ENCODE measurements around the gene CTBP1. TPM values are rescaled to one million over a fixed set of nuclear protein-coding genes. Genes with fewer than 3 reads are reported as not detected.

CTBP1 gene
- total RNA-seq, 8 experiments from 2014 or later = 120 to 180 (median 146) TPM

GRCh38 chr4:1218634-1219565, 30.0 kb downstream of the CTBP1 start:
- H3K4me3 ChIP-seq = no peak overlapping the region
- no peaks in the 10 kb centered on the region for H3K4me1 ChIP-seq (replicated peaks in 1 of 2)
- WGBS, 10 experiments = 83 to 100% (median 93%) methylated on average over 2 to 20 of the region's 21 CpGs
- ATAC-seq (replicated peaks in 6 of 8) = peak in 1 of 8 experiments; percentile 24
- in situ Hi-C loops (cut with MboI; ENCODE audit: low pct_unique_long_range_greater_than_20kb in 2 of 9, low sequenced_read_pairs in 9 of 9, unreplicated experiment in 9 of 9) = no loop called here
- H3K27ac ChIP-seq = no peak overlapping the region

GRCh38 chr4:1217366-1217765, 31.6 kb downstream of the CTBP1 start:
- H3K4me3 ChIP-seq = no peak overlapping the region
- 80 to 100% (median 100%) methylated on average over 1 to 19 of the region's 27 CpGs; no CpG with 5 or more reads in 3 of the 10 experiments for WGBS, 10 experiments
- in situ Hi-C loops (cut with MboI; ENCODE audit: low pct_unique_long_range_greater_than_20kb in 2 of 9, low sequenced_read_pairs in 9 of 9, unreplicated experiment in 9 of 9) = no loop called here
- H3K4me1 ChIP-seq (replicated peaks in 1 of 2) = no peaks in the 10 kb centered on the region
- no peak overlapping the region for H3K27ac ChIP-seq
- ATAC-seq (replicated peaks in 6 of 8) = no peak

- ATAC-seq (replicated peaks in 6 of 8) = no peak
- WGBS, 10 experiments = 90 to 100% (median 100%) methylated on average over 1 to 13 of the region's 21 CpGs; no CpG with 5 or more reads in 6 of the 10 experiments
- Histone ChIP-seq H3K4me1 (replicated peaks in 1 of 2) (no peaks in the 10 kb centered on the region), H3K27ac (no peak overlapping the region), H3K4me3 (no peak overlapping the region)
- in situ Hi-C loops (cut with MboI; ENCODE audit: low pct_unique_long_range_greater_than_20kb in 2 of 9, low sequenced_read_pairs in 9 of 9, unreplicated experiment in 9 of 9) = no loop called here
Observed at GRCh38 chr4:1216869-1217294, 32.0 kb downstream of the CTBP1 start.

- in situ Hi-C loops (cut with MboI; ENCODE audit: low pct_unique_long_range_greater_than_20kb in 2 of 9, low sequenced_read_pairs in 9 of 9, unreplicated experiment in 9 of 9) = no loop called here
- 92 to 100% (median 100%) methylated on average over 2 to 27 of the region's 34 CpGs; no CpG with 5 or more reads in 6 of the 10 experiments for WGBS, 10 experiments
- ATAC-seq (replicated peaks in 6 of 8) = no peak
- H3K4me3 ChIP-seq = no peak overlapping the region
- H3K27ac ChIP-seq = no peak overlapping the region
- no peaks in the 10 kb centered on the region for H3K4me1 ChIP-seq (replicated peaks in 1 of 2)
Observed at GRCh38 chr4:1216076-1216614, 32.8 kb downstream of the CTBP1 start.

- WGBS, 10 experiments = 40 to 98% (median 92%) methylated on average over 1 to 12 of the region's 31 CpGs; no CpG with 5 or more reads in 4 of the 10 experiments
- in situ Hi-C loops (cut with MboI; ENCODE audit: low pct_unique_long_range_greater_than_20kb in 2 of 9, low sequenced_read_pairs in 9 of 9, unreplicated experiment in 9 of 9) = no loop called here
- peaks cover 0 to under 1% of the 10 kb centered on the region in 2 donors for H3K4me1 ChIP-seq (replicated peaks in 1 of 2)
- H3K27ac ChIP-seq = no peak overlapping the region
- no peak overlapping the region for H3K4me3 ChIP-seq
- ATAC-seq (replicated peaks in 6 of 8) = peak in 2 of 8 experiments; percentile 6 to 80
Observed at GRCh38 chr4:1215141-1216075, 33.5 kb downstream of the CTBP1 start.

- Histone ChIP-seq H3K27ac (no peak overlapping the region), H3K4me1 (replicated peaks in 1 of 2) (peaks cover 3 to 11% of the 10 kb centered on the region in 2 donors), H3K4me3 (no peak overlapping the region)
- ATAC-seq (replicated peaks in 6 of 8) = peak in 1 of 8 experiments; percentile 5
- in situ Hi-C loops (cut with MboI; ENCODE audit: low pct_unique_long_range_greater_than_20kb in 2 of 9, low sequenced_read_pairs in 9 of 9, unreplicated experiment in 9 of 9) = no loop called here
- 90 to 98% (median 92%) methylated on average over 3 to 22 of the region's 48 CpGs; no CpG with 5 or more reads in 6 of the 10 experiments for WGBS, 10 experiments
Observed at GRCh38 chr4:1214101-1215095, 34.5 kb downstream of the CTBP1 start.

GRCh38 chr4:1213336-1213995, 35.5 kb downstream of the CTBP1 start:
- in situ Hi-C loops (cut with MboI; ENCODE audit: low pct_unique_long_range_greater_than_20kb in 2 of 9, low sequenced_read_pairs in 9 of 9, unreplicated experiment in 9 of 9) = no loop called here

GRCh38 chr4:1212546-1213335, 36.2 kb downstream of the CTBP1 start:
- no peak for ATAC-seq (replicated peaks in 6 of 8)
- in situ Hi-C loops (cut with MboI; ENCODE audit: low pct_unique_long_range_greater_than_20kb in 2 of 9, low sequenced_read_pairs in 9 of 9, unreplicated experiment in 9 of 9) = no loop called here
- Histone ChIP-seq H3K4me3 (no peak overlapping the region), H3K27ac (no peak overlapping the region), H3K4me1 (replicated peaks in 1 of 2) (peaks cover 4 to 22% of the 10 kb centered on the region in 2 donors)
- 91% methylated on average over 3 of the region's 20 CpGs; no CpG with 5 or more reads in 9 of the 10 experiments for WGBS, 10 experiments

More at GRCh38 chr4:1213336-1213995, 35.5 kb downstream of the CTBP1 start:
- no peak for ATAC-seq (replicated peaks in 6 of 8)
- H3K4me1 ChIP-seq (replicated peaks in 1 of 2) = peaks cover 3 to 15% of the 10 kb centered on the region in 2 donors
- 90 to 100% (median 100%) methylated on average over 1 to 7 of the region's 20 CpGs; no CpG with 5 or more reads in 4 of the 10 experiments for whole genome bisulfite sequencing, 10 experiments
- H3K4me3 ChIP-seq = no peak overlapping the region
- no peak overlapping the region for H3K27ac ChIP-seq

GRCh38 chr4:1211891-1212545, 36.9 kb downstream of the CTBP1 start:
- WGBS, 10 experiments = 0 to 98% (median 90%) methylated on average over 1 to 11 of the region's 34 CpGs; no CpG with 5 or more reads in 2 of the 10 experiments
- in situ Hi-C loops (cut with MboI; ENCODE audit: low pct_unique_long_range_greater_than_20kb in 2 of 9, low sequenced_read_pairs in 9 of 9, unreplicated experiment in 9 of 9) = no loop called here
- H3K27ac ChIP-seq = no peak overlapping the region
- peaks cover 6 to 23% of the 10 kb centered on the region in 2 donors for H3K4me1 ChIP-seq (replicated peaks in 1 of 2)
- peak in 1 of 8 experiments; percentile 3 for ATAC-seq (replicated peaks in 6 of 8)
- no peak overlapping the region for H3K4me3 ChIP-seq

- 60 to 100% (median 94%) methylated on average over 1 to 12 of the region's 13 CpGs; no CpG with 5 or more reads in 1 of the 10 experiments for WGBS, 10 experiments
- no peak overlapping the region for H3K27ac ChIP-seq
Observed at GRCh38 chr4:1211371-1211770, 37.6 kb downstream of the CTBP1 start.

More at GRCh38 chr4:1211371-1211770, 37.6 kb downstream of the CTBP1 start:
- in situ Hi-C loops (cut with MboI; ENCODE audit: low pct_unique_long_range_greater_than_20kb in 2 of 9, low sequenced_read_pairs in 9 of 9, unreplicated experiment in 9 of 9) = no loop called here
- Histone ChIP-seq H3K4me3 (no peak overlapping the region), H3K4me1 (replicated peaks in 1 of 2) (peaks cover 6 to 23% of the 10 kb centered on the region in 2 donors)
- ATAC-seq (replicated peaks in 6 of 8) = no peak
